RPMI7951 (cell line): ENCODE data around the gene DLG2. TPM values are rescaled to one million over a fixed set of nuclear protein-coding genes. Genes with fewer than 3 reads are reported as not detected.
"Not testable (repeated sequence)": the region's sequence is repeated elsewhere in the genome, so short reads cannot be mapped to it uniquely, and the experiment has no call there.

Source experiments
- DNase-seq: peaks from one replicate; pipeline ENCODE4 v3.0.0-alpha.2; 2012; ENCODE audit warnings: low read depth
- total RNA-seq: library from RNA; depleted of rRNA; stranded (reverse); fragments of >200 nt; shearing (Covaris generic); gene quantifications from 2 replicates; pipeline ENCODE4 v1.2.3, GENCODE V29; 2014

DLG2 gene
- total RNA-seq, 1 experiment from 2014 or later = 0.36 TPM

- DNase-seq = no peak
These were observed 167.8 kb downstream of the DLG2 start for GRCh38 chr11:85459304-85459703.

GRCh38 chr11:85444479-85444878 is 182.7 kb downstream of the DLG2 start:
- DNase-seq = no peak

GRCh38 chr11:85440273-85440672 is 186.9 kb downstream of the DLG2 start:
- DNase-seq = no peak

- DNase-seq = no peak
These were observed 188.8 kb downstream of the DLG2 start for GRCh38 chr11:85438328-85438727.

- no peak for DNase-seq
These were observed 195.8 kb downstream of the DLG2 start for GRCh38 chr11:85431319-85431718.

- DNase-seq = no peak
These were observed 203.3 kb downstream of the DLG2 start for GRCh38 chr11:85423794-85424193.

- no peak for DNase-seq
These were observed 203.8 kb downstream of the DLG2 start for GRCh38 chr11:85423316-85423715.

GRCh38 chr11:85414175-85414574 is 213.0 kb downstream of the DLG2 start:
- DNase-seq = no peak

GRCh38 chr11:85407648-85408047 is 219.5 kb downstream of the DLG2 start:
- no peak for DNase-seq

- no peak for DNase-seq
These were observed 220.3 kb downstream of the DLG2 start for GRCh38 chr11:85406841-85407240.

- no peak for DNase-seq
These were observed 220.8 kb downstream of the DLG2 start for GRCh38 chr11:85406316-85406715.

GRCh38 chr11:85395515-85396055 is 231.6 kb downstream of the DLG2 start:
- not testable (repeated sequence) for DNase-seq

- DNase-seq = no peak
These were observed 232.9 kb downstream of the DLG2 start for GRCh38 chr11:85394283-85394682.

- DNase-seq = no peak
These were observed 236.0 kb downstream of the DLG2 start for GRCh38 chr11:85391141-85391540.

- no peak for DNase-seq
These were observed 241.6 kb downstream of the DLG2 start for GRCh38 chr11:85385547-85385946.

GRCh38 chr11:85385111-85385510 is 242.0 kb downstream of the DLG2 start:
- no peak for DNase-seq

- DNase-seq = no peak
These were observed 248.1 kb downstream of the DLG2 start for GRCh38 chr11:85379066-85379465.

- no peak for DNase-seq
These were observed 249.2 kb downstream of the DLG2 start for GRCh38 chr11:85377901-85378300.

GRCh38 chr11:85359859-85360258 is 267.3 kb downstream of the DLG2 start:
- DNase-seq = no peak

GRCh38 chr11:85355921-85356320 is 271.2 kb downstream of the DLG2 start:
- no peak for DNase-seq

- not testable (repeated sequence) for DNase-seq
These were observed 277.6 kb downstream of the DLG2 start for GRCh38 chr11:85349539-85349938.

GRCh38 chr11:85348945-85349344 is 278.2 kb downstream of the DLG2 start:
- DNase-seq = no peak

GRCh38 chr11:85347291-85347690 is 279.9 kb downstream of the DLG2 start:
- no peak for DNase-seq

- no peak for DNase-seq
These were observed 280.7 kb downstream of the DLG2 start for GRCh38 chr11:85346484-85346883.
